ENCODE data around the gene MTR.

MTR gene

DNA sequence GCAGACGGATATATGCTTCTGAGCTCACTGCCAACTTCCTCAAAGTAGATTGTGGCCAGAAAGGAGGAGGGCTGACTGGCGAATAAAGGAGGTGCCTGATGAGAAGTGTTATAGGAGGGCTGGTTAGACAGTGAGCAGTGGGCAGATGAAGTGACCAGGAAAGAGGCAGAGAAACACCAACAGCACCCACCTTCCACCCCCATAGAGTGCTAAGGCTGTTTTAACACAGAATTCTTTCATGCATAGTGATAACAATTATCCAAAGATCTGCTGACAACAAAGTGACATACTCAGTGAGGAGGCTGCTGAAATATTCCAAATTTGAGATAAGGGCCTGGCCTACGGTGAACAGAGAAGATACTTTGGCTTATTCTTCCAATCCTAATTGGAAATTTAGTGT is 21.2 kb upstream of the MTR start:
- TF ChIP-seq, protein P1, sequence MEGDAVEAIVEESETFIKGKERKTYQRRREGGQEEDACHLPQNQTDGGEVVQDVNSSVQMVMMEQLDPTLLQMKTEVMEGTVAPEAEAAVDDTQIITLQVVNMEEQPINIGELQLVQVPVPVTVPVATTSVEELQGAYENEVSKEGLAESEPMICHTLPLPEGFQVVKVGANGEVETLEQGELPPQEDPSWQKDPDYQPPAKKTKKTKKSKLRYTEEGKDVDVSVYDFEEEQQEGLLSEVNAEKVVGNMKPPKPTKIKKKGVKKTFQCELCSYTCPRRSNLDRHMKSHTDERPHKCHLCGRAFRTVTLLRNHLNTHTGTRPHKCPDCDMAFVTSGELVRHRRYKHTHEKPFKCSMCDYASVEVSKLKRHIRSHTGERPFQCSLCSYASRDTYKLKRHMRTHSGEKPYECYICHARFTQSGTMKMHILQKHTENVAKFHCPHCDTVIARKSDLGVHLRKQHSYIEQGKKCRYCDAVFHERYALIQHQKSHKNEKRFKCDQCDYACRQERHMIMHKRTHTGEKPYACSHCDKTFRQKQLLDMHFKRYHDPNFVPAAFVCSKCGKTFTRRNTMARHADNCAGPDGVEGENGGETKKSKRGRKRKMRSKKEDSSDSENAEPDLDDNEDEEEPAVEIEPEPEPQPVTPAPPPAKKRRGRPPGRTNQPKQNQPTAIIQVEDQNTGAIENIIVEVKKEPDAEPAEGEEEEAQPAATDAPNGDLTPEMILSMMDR (IDR thresholded peaks at IDR 0.05; ENCODE audit: borderline replicate concordance, insufficient read depth, low read depth, low read length), result no peak
- no peak overlapping the region for H3K4me3 ChIP-seq (ENCODE audit: low read depth, low read length)

DNA sequence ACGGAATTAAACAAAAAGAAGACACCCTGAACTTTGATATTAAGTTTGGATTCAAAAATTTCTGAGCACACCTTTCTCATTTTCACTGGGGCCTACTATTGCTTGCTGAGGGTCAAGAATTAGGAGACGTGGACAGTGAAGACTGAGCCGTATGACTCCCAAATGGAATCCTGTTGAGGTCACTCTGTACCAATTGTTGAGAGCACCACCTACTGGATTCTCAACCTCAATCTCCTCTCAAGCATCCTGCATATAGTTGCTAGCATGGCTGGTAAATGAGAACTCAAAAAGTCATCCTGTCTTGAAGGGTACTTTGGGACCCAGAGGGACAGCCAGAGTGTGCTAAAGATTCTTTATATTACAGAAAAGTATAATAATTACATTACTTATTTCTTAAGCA is 20.2 kb upstream of the MTR start:
- TF ChIP-seq, protein P1 (IDR thresholded peaks at IDR 0.05; ENCODE audit: borderline replicate concordance, insufficient read depth, low read depth, low read length), result 0 out of 2 replicates have a peak, but pooled peaks have one; percentile 9
- no peak overlapping the region for H3K4me3 ChIP-seq (ENCODE audit: low read depth, low read length)

DNA sequence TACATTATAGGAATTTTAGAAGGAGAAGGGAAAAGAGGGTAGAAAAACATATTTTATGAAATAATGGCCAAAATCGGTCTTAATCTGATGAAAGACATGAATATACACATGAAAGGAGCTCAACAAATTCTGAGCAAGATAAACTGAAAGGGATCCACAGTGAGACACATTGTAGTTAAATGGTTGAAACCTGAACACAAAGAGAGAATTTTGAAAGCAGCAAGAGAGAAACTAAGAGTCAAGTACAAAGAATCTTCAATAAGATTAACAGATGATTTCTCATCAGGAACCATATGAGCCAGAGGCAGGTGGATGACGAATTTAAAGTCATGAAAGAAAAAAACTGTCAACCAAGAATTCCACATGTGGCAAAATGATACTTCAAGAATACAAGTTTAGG is 15.8 kb upstream of the MTR start:
- H3K4me3 ChIP-seq (ENCODE audit: low read depth, low read length), result no peak overlapping the region
- TF ChIP-seq, protein P1 (IDR thresholded peaks at IDR 0.05; ENCODE audit: borderline replicate concordance, insufficient read depth, low read depth, low read length), result no peak

DNA sequence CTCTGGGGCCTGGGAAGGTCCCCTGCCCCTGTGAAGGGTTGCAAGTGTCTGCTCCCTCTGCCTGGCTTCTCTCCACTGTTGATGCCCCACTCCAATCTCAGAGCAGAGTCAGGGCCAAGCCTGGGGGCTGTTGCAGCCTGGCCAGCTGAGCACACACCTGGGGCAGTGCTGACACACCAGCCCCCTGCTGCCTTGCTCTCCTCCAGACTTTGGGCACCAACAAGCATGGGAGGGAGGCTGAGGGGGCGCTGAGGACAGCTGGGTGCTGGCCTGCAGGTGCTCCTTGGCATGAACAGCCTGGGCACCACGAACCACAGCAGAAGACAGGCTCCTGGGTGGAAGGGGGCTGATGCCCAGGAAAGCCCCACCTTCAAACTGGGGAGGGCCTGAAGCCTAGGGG is 9.6 kb upstream of the MTR start:
- TF ChIP-seq, protein P1 (IDR thresholded peaks at IDR 0.05; ENCODE audit: borderline replicate concordance, insufficient read depth, low read depth, low read length), result no peak
- no peak overlapping the region for H3K4me3 ChIP-seq (ENCODE audit: low read depth, low read length)

DNA sequence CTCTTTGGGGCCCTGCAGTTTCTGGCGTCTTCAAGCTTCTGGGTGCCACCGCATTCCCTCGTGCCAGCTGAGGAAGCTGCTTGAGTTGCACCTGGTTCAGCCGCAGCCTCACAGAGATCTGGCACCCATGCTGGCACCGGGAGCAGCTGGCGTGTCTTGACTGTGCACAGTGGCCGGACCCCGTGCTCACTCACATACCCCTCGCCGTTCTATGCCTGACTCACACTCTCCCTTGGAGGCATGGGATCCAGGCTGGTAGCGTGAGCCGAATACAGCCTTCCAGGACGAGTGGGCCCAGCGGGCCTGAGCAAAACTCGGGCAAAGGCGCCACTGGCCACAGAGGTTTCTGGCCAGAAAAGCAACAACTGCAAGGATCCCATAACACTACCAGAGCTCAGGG is 8.6 kb upstream of the MTR start:
- TF ChIP-seq, protein P1 (IDR thresholded peaks at IDR 0.05; ENCODE audit: borderline replicate concordance, insufficient read depth, low read depth, low read length), result no peak
- no peak overlapping the region for H3K4me3 ChIP-seq (ENCODE audit: low read depth, low read length)

DNA sequence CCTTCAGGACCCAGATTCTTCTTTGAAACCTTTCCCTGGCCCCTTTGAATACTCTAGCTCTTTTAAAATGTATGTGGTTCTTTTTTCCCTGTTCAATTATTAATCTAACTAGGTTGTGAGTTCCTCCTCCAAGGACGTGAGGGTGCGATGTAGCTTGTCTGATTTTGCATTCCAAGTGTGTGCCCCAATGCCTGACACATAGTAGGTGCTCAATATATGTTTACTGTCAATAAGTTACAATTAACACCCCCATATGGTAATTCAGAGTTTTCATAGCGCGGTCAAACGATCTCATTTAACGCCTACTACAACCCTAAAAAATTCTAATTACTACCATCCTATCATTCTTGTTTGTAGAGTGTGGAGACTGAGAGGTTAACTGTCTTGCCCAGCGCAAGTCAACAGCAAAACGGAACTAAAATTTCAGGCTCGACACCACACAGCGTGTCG is 482 bp upstream of the MTR start:
- TF ChIP-seq, protein P1 (IDR thresholded peaks at IDR 0.05; ENCODE audit: borderline replicate concordance, insufficient read depth, low read depth, low read length), result no peak
- H3K4me3 ChIP-seq (ENCODE audit: low read depth, low read length), result peak overlapping the region; percentile 42

DNA sequence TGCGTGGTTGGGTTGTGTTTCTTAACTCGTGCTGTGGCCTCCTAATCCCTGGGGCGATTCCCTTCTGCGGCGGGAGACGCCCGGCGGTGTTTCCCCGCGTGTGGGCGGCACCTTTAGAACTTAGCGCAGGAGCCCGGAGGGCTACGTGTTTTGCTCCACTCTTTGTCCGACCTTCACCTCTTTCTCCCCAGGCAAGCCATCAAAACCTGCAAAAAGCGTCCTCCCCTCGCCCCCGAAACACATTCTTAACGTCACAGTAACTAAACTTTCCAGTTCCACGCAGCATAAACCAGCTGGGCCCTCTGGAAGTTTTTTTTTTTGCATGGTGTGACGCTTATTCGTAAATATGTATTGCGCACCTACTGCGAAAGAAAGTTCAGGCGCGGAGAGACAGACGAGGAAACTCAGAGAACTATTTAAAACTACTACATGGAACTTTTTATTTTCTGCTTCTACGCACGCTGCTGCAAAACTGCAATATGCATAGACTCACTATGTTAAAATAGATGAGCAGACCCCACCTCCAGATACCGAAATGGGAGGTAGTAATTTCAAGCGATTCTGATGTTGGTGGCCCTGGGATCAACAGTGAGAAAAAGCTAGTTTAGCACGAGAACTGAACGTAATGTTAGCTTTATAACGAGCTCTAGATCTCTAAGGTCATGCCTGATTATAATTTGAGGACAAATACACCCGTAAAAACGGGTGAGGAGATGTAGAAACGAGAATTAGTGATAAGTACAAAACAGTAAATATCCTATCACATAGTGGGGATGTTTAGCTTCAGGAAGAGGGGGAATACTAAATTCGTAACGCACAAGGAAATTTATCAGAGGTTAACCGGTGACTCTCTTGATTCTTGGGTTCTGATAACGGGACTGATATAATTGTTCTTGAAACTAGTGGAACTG is 920 bp downstream of the MTR start:
- TF ChIP-seq, protein P1 (IDR thresholded peaks at IDR 0.05; ENCODE audit: borderline replicate concordance, insufficient read depth, low read depth, low read length), result no peak
- peak overlapping the region; percentile 90 for H3K4me3 ChIP-seq (ENCODE audit: low read depth, low read length)

All from GM12875 (cell line).